COR-L47 (cell line): ENCODE data around the gene CELF3.
A peak's percentile ranks its signal among the peaks of the same experiment; 100 is the strongest.

Source experiments
- DNase-seq: peaks from one replicate; lab custom pipeline; 2025; lab: John Stamatoyannopoulos, UW

CELF3 gene

GRCh38 chr1:151720974-151721787 lies 4.6 kb upstream of the CELF3 start, which contains the start of gene RIIAD1:
Gene RIIAD1, plus strand, starts transcription at chr1:151721522. Its CDS starts 15 bp downstream, at chr1:151721537.
- peak; percentile 13 for DNase-seq

GRCh38 chr1:151720554-151720953 lies 4.0 kb upstream of the CELF3 start:
- no peak for DNase-seq

GRCh38 chr1:151720125-151720524 lies 3.5 kb upstream of the CELF3 start:
- DNase-seq = no peak

GRCh38 chr1:151718666-151719065 lies 2.1 kb upstream of the CELF3 start:
- no peak for DNase-seq

- DNase-seq = peak; percentile 43
Measured at GRCh38 chr1:151718011-151718431, 1.4 kb upstream of the CELF3 start.

GRCh38 chr1:151716405-151716762 lies 219 bp downstream of the CELF3 start:
- DNase-seq = no peak

GRCh38 chr1:151715726-151716404 lies 738 bp downstream of the CELF3 start:
- DNase-seq = peak; percentile 75

GRCh38 chr1:151714820-151715725 lies 1.5 kb downstream of the CELF3 start:
- DNase-seq = no peak

GRCh38 chr1:151713874-151714273 lies 2.7 kb downstream of the CELF3 start:
- no peak for DNase-seq

GRCh38 chr1:151713044-151713443 lies 3.6 kb downstream of the CELF3 start:
- no peak for DNase-seq

GRCh38 chr1:151711951-151712350 lies 4.7 kb downstream of the CELF3 start:
- peak; percentile 72 for DNase-seq

GRCh38 chr1:151711044-151711800 lies 5.4 kb downstream of the CELF3 start:
- no peak for DNase-seq

- DNase-seq = peak; percentile 51
Measured at GRCh38 chr1:151710187-151710840, 6.3 kb downstream of the CELF3 start.

GRCh38 chr1:151708891-151709290 lies 7.7 kb downstream of the CELF3 start:
- DNase-seq = no peak

GRCh38 chr1:151707541-151708065 lies 9.0 kb downstream of the CELF3 start:
- DNase-seq = no peak

GRCh38 chr1:151706464-151707415 lies 9.9 kb downstream of the CELF3 start:
- DNase-seq = no peak

GRCh38 chr1:151705753-151706463 lies 10.7 kb downstream of the CELF3 start:
- DNase-seq = no peak

- no peak for DNase-seq
Measured at GRCh38 chr1:151705146-151705545, 11.5 kb downstream of the CELF3 start.

GRCh38 chr1:151704246-151704645 lies 12.4 kb downstream of the CELF3 start:
- DNase-seq = no peak
